ENCODE measurements around the gene SWSAP1. TPM values are rescaled to one million over a fixed set of nuclear protein-coding genes. Genes with fewer than 3 reads are reported as not detected.
"Not testable (repeated sequence)": the region's sequence is repeated elsewhere in the genome, so short reads cannot be mapped to it uniquely, and the experiment has no call there.

SWSAP1 gene
- polyA plus RNA-seq, 1 donor = 2.8 TPM

DNA sequence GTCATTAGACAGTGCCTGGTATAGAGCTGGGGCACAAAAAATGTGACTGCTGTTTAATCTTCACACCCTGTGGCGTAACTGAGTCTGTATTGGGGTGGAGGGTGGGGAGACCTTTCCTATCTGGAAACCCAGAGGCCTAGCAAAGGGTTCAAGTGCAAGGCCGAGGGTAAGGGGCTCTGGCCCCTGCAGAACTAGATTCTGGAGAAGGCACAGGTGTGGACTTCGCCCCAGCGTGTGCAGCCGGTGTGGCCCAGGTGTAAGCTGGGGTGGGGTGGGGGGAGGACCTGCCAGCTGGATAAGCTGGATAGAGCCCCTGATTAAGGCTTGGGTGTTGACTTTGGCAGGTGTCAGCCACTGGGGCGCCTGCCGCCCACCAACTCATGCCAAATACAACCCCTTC lies 36.3 kb upstream of the SWSAP1 start:
- Histone ChIP-seq H3K9me3 (ENCODE audit: control insufficient read depth, low read depth, low read length) (no peaks in the 10 kb centered on the region), H3K4me1 (ENCODE audit: control insufficient read depth, insufficient read depth, low read length) (peaks cover 21% of the 10 kb centered on the region), H3K36me3 (ENCODE audit: control insufficient read depth, insufficient read depth, low read length) (peaks cover 55% of the 10 kb centered on the region), H3K4me3 (ENCODE audit: low read length) (peak overlapping the region; percentile 84), H3K27me3 (ENCODE audit: control insufficient read depth, insufficient read depth, low read length) (no peaks in the 10 kb centered on the region), H3K27ac (ENCODE audit: low read length) (peak overlapping the region; percentile 90)
- no CpG with 5 or more reads among the region's 7 CpGs for WGBS (ENCODE audit: insufficient coverage, low lambda C conversion rate)
- peak; percentile 85 to 94 for DNase-seq

DNA sequence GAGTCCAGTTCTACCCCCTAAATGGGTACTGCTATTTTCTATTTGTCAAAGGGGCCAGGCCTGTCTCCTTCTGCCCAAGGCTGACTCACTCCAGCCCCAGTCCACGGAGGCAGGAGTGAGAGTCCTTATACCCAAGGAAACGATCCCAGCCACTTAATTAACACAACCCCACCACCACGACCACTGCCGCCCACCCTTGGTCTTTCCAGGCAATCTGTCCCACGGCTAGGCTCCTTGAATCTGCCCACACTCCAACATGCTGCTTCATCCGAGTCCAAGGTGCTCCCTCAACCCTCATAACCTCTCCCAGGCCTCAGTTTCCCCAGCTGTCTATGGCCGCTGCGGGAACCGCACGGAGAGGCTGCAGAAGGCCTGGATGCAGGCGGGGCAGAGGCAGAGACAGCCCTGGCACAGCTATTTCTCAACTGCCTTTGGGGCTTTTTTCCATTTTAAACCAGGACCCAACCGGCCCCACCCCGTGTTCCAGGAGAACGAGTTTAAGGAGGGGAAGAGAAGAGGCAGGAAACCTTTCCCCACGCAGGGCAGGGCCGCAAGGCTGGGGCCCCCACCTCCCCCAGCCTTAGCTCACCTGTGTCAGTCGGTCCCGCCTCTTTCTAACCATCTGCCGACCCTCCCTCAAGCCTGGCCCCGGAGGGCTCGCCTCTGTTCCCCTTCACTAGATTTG lies 35.8 kb upstream of the SWSAP1 start:
- no peak for DNase-seq
- Histone ChIP-seq H3K27ac (ENCODE audit: low read length) (peak overlapping the region; percentile 90), H3K9me3 (ENCODE audit: control insufficient read depth, low read depth, low read length) (no peaks in the 10 kb centered on the region), H3K27me3 (ENCODE audit: control insufficient read depth, insufficient read depth, low read length) (no peaks in the 10 kb centered on the region), H3K4me3 (ENCODE audit: low read length) (peak overlapping the region; percentile 84), H3K4me1 (ENCODE audit: control insufficient read depth, insufficient read depth, low read length) (peaks cover 27% of the 10 kb centered on the region), H3K36me3 (ENCODE audit: control insufficient read depth, insufficient read depth, low read length) (peaks cover 49% of the 10 kb centered on the region)
- no CpG with 5 or more reads among the region's 21 CpGs for WGBS (ENCODE audit: insufficient coverage, low lambda C conversion rate)

GRCh38 chr19:11339254-11340098 lies 35.0 kb upstream of the SWSAP1 start, which contains the start of gene RAB3D:
Gene RAB3D (minus strand): TSS chr19:11339657. CDS start chr19:11337399, 2,258 bp downstream.
- WGBS (ENCODE audit: insufficient coverage, low lambda C conversion rate) = no CpG with 5 or more reads among the region's 53 CpGs
- Histone ChIP-seq H3K4me1 (ENCODE audit: control insufficient read depth, insufficient read depth, low read length) (peaks cover 34% of the 10 kb centered on the region), H3K27me3 (ENCODE audit: control insufficient read depth, insufficient read depth, low read length) (no peaks in the 10 kb centered on the region), H3K36me3 (ENCODE audit: control insufficient read depth, insufficient read depth, low read length) (peaks cover 41% of the 10 kb centered on the region), H3K9me3 (ENCODE audit: control insufficient read depth, low read depth, low read length) (peaks cover 1% of the 10 kb centered on the region), H3K27ac (ENCODE audit: low read length) (peak within 1 kb of the TSS; percentile 90), H3K4me3 (ENCODE audit: low read length) (peak within 1 kb of the TSS; percentile 84)
- peak; percentile 90 for DNase-seq

GRCh38 chr19:11340099-11340467 lies 34.4 kb upstream of the SWSAP1 start:
- H3K27ac ChIP-seq (ENCODE audit: low read length); H3K9me3 ChIP-seq (ENCODE audit: control insufficient read depth, low read depth, low read length); H3K27me3 ChIP-seq (ENCODE audit: control insufficient read depth, insufficient read depth, low read length); DNase-seq: not testable (repeated sequence)
- peak overlapping the region; percentile 84 for H3K4me3 ChIP-seq (ENCODE audit: low read length)
- WGBS (ENCODE audit: insufficient coverage, low lambda C conversion rate) = no CpG with 5 or more reads among the region's 8 CpGs
- peaks cover 38% of the 10 kb centered on the region for H3K4me1 ChIP-seq (ENCODE audit: control insufficient read depth, insufficient read depth, low read length)
- H3K36me3 ChIP-seq (ENCODE audit: control insufficient read depth, insufficient read depth, low read length) = peaks cover 35% of the 10 kb centered on the region

GRCh38 chr19:11342429-11342828 lies 32.0 kb upstream of the SWSAP1 start:
- Histone ChIP-seq H3K4me1 (ENCODE audit: control insufficient read depth, insufficient read depth, low read length) (peaks cover 34% of the 10 kb centered on the region), H3K4me3 (ENCODE audit: low read length) (no peak overlapping the region), H3K9me3 (ENCODE audit: control insufficient read depth, low read depth, low read length) (peaks cover 3% of the 10 kb centered on the region), H3K27me3 (ENCODE audit: control insufficient read depth, insufficient read depth, low read length) (no peaks in the 10 kb centered on the region), H3K36me3 (ENCODE audit: control insufficient read depth, insufficient read depth, low read length) (peaks cover 12% of the 10 kb centered on the region), H3K27ac (ENCODE audit: low read length) (no peak overlapping the region)
- WGBS (ENCODE audit: insufficient coverage, low lambda C conversion rate) = no CpG with 5 or more reads among the region's 3 CpGs
- DNase-seq = no peak

- WGBS (ENCODE audit: insufficient coverage, low lambda C conversion rate) = no CpG with 5 or more reads among the region's 15 CpGs
- H3K4me3 ChIP-seq (ENCODE audit: low read length) = peak overlapping the region; percentile 77
- peak overlapping the region; percentile 83 for H3K27ac ChIP-seq (ENCODE audit: low read length)
- no peaks in the 10 kb centered on the region for H3K27me3 ChIP-seq (ENCODE audit: control insufficient read depth, insufficient read depth, low read length)
- H3K4me1 ChIP-seq (ENCODE audit: control insufficient read depth, insufficient read depth, low read length) = peaks cover 28% of the 10 kb centered on the region
- peak in 1 of 2 donors; percentile 53 for DNase-seq
- peaks cover 3% of the 10 kb centered on the region for H3K9me3 ChIP-seq (ENCODE audit: control insufficient read depth, low read depth, low read length)
- peaks cover 12% of the 10 kb centered on the region for H3K36me3 ChIP-seq (ENCODE audit: control insufficient read depth, insufficient read depth, low read length)
Observed at GRCh38 chr19:11345122-11345803, 29.2 kb upstream of the SWSAP1 start.

DNA sequence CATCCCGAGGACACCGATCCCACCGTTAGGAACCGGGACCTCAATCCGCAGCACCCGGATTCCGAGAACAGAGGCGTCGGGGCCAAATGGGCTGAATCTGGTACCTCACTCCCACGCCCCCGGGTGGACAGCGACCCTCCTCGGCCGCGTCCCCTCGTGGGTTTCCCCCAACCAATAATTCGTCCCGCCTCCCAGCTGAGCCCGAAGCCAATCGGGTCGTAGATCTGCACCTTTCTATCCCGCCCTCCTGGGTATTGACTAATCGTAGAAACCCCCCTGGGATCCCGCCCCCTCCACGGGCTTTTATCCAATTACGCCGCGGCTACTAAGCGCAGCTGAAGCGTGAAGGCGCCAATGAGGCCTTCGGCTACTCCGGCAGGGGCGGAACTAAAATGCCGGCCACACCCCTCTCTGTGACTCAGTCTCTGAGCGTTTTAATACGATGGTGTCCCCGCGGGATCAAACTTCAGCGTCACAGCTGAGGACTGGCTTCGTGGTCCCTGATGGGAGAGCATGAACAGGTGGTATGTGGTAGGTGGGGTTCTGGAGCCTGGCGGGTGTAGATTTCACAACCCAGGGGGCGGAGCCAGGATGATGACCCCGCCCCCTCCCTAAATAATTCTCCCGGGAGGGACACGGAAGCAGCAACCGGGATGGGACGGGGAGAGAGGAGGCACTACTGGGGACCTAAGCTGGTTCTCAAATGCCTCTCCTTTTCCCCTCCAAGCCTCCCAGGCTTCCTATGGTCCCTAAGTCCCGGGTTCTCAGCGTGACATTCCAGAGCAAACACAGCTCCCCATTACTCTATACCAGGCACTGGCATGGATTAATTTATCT lies 28.1 kb upstream of the SWSAP1 start, which contains the start of the genes CCDC159 and TMEM205:
Gene CCDC159, plus strand, starts transcription at position 416 of the 837 bp plus-strand sequence. Its CDS starts 88 bp downstream, at position 504.
Gene TMEM205, minus strand, starts transcription at position 165 of the 837 bp plus-strand sequence. CDS start 649 bp downstream, outside the sequence.
- Histone ChIP-seq H3K27me3 (ENCODE audit: control insufficient read depth, insufficient read depth, low read length) (no peaks in the 10 kb centered on the region), H3K27ac (ENCODE audit: low read length) (peak within 1 kb of the TSS; percentile 83), H3K4me1 (ENCODE audit: control insufficient read depth, insufficient read depth, low read length) (peaks cover 28% of the 10 kb centered on the region), H3K36me3 (ENCODE audit: control insufficient read depth, insufficient read depth, low read length) (peaks cover 9% of the 10 kb centered on the region), H3K4me3 (ENCODE audit: low read length) (peak within 1 kb of the TSS; percentile 77), H3K9me3 (ENCODE audit: control insufficient read depth, low read depth, low read length) (peaks cover 3% of the 10 kb centered on the region)
- WGBS (ENCODE audit: insufficient coverage, low lambda C conversion rate) = no CpG with 5 or more reads among the region's 50 CpGs
- peak; percentile 98 to 100 for DNase-seq

GRCh38 chr19:11347546-11348039 lies 26.9 kb upstream of the SWSAP1 start:
- no peak overlapping the region for H3K4me3 ChIP-seq (ENCODE audit: low read length)
- no peak for DNase-seq
- peaks cover 28% of the 10 kb centered on the region for H3K4me1 ChIP-seq (ENCODE audit: control insufficient read depth, insufficient read depth, low read length)
- peaks cover 4% of the 10 kb centered on the region for H3K36me3 ChIP-seq (ENCODE audit: control insufficient read depth, insufficient read depth, low read length)
- no peaks in the 10 kb centered on the region for H3K27me3 ChIP-seq (ENCODE audit: control insufficient read depth, insufficient read depth, low read length)
- no peak overlapping the region for H3K27ac ChIP-seq (ENCODE audit: low read length)
- no CpG with 5 or more reads among the region's 7 CpGs for WGBS (ENCODE audit: insufficient coverage, low lambda C conversion rate)
- peaks cover 3% of the 10 kb centered on the region for H3K9me3 ChIP-seq (ENCODE audit: control insufficient read depth, low read depth, low read length)

DNA sequence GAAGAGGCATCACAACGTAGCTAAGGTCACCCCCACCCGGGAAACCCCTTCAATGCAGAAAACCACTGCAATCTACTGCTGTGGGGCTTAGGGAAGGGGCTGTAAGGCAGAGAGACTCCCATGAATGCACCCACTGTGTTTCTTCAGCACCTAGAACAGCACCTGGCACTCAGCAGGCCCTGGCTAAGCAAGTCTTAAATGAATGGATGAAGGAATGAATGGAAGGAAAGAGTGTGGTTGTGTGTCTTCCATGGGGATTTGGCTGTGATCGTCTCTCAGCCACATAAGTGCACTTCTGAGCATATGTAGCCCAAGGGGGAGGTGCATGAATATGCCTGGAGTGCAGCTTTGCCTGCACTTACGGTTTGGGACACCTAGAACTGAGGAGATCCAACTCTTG lies 25.3 kb upstream of the SWSAP1 start:
- Histone ChIP-seq H3K4me1 (ENCODE audit: control insufficient read depth, insufficient read depth, low read length) (peaks cover 17% of the 10 kb centered on the region), H3K27me3 (ENCODE audit: control insufficient read depth, insufficient read depth, low read length) (no peaks in the 10 kb centered on the region), H3K27ac (ENCODE audit: low read length) (no peak overlapping the region), H3K9me3 (ENCODE audit: control insufficient read depth, low read depth, low read length) (peaks cover 3% of the 10 kb centered on the region), H3K4me3 (ENCODE audit: low read length) (no peak overlapping the region), H3K36me3 (ENCODE audit: control insufficient read depth, insufficient read depth, low read length) (no peaks in the 10 kb centered on the region)
- WGBS (ENCODE audit: insufficient coverage, low lambda C conversion rate) = no CpG with 5 or more reads among the region's 4 CpGs
- DNase-seq = no peak

All from large intestine (tissue), 3 donors.